HepG2 (cell line): ENCODE data around the gene ZCCHC10. TPM values are rescaled to one million over a fixed set of nuclear protein-coding genes. Genes with fewer than 3 reads are reported as not detected.

Source experiments
- ATAC-seq: fragments of 200-7000 bp; cut with Tn5 transposase; 3 replicates; pipeline ENCODE4 v1.9.1; 2020; ENCODE audit warnings: mild to moderate bottlenecking, moderate library complexity
- BruUV-seq: library from RNA; stranded (reverse); fragments of 400-500 nt; replicated peaks from 2 replicates; lab custom pipeline; 2021; lab: Mats Ljungman, UMichigan
- CTCF ChIA-PET: fragments of 300-600 bp; formaldehyde crosslinking; extraction: SDS; loops from one replicate; lab custom pipeline; 2021; ENCODE audit warnings: low total read pairs, inconsistent platforms, low intra/inter-chr PET ratio; lab: Yijun Ruan, JAX
- POLR2A ChIA-PET: fragments of 350-600 bp; sonication (Branson Sonifier 250); formaldehyde crosslinking; loops from one replicate; lab custom pipeline; 2020; ENCODE audit warnings: antibody characterized with exemption, inconsistent platforms; lab: Yijun Ruan, JAX
- DNase-seq: peaks from one replicate; pipeline ENCODE4 v3.0.0-alpha.2; 2015; ENCODE audit warnings: low spot score
- FAIRE-seq: peaks from 3 replicates; lab custom pipeline; 2011; peaks lifted over from hg19 to GRCh38; lab: Jason Lieb, UNC
- H2AFZ ChIP-seq: one replicate; pipeline ENCODE4 v1.6.1; 2011; ENCODE audit warnings: low read length, inconsistent platforms
- H3K27ac ChIP-seq: fragments of 300-600 bp; 3 replicates; pipeline ENCODE4 v1.8.0; 2011; ENCODE audit warnings: mixed run types, mild to moderate bottlenecking, mixed read lengths, low read length, inconsistent platforms; ENCODE audit not compliant: insufficient read depth; ENCODE audit errors: extremely low read length
- H3K27me3 ChIP-seq, 2 experiments: fragments of 200-600 bp in 1 of 2; 2 replicates in 1 of 2; 3 replicates in 1 of 2; pipeline versions ENCODE4 v1.6.0 to v1.8.0; 2011; ENCODE audit warnings: low read length in 2 of 2, mild to moderate bottlenecking in 2 of 2, moderate library complexity in 2 of 2, inconsistent platforms in 1 of 2; ENCODE audit not compliant: insufficient read depth in 2 of 2, control insufficient read depth in 1 of 2
- H3K36me3 ChIP-seq, 2 experiments: fragments of 200-600 bp in 1 of 2; replicated peaks in 1 of 2; 2 replicates in 1 of 2; 3 replicates in 1 of 2; pipeline versions ENCODE4 v1.5.1 to v1.8.0; 2011; ENCODE audit warnings: low read length in 2 of 2, inconsistent platforms in 1 of 2; ENCODE audit not compliant: insufficient read depth in 2 of 2, control insufficient read depth in 1 of 2
- H3K4me1 ChIP-seq: 2 replicates; pipeline ENCODE4 v1.5.1; 2012; ENCODE audit warnings: low read length, inconsistent platforms; ENCODE audit not compliant: insufficient read depth
- H3K4me2 ChIP-seq: 2 replicates; pipeline ENCODE4 v1.6.0; 2011; ENCODE audit warnings: low read depth, low read length, inconsistent platforms
- H3K4me3 ChIP-seq, 3 experiments: fragments of 200-600 bp in 1 of 3; sonication (generic), shearing (Covaris generic) in 1 of 3; replicated peaks in 1 of 3; 2 replicates each; pipeline ENCODE4 v1.5.1; 2011 to 2016; ENCODE audit warnings: low read length in 3 of 3, inconsistent platforms in 2 of 3, low read depth in 2 of 3, mild to moderate bottlenecking in 2 of 3, control low read depth in 1 of 3, mixed read lengths in 1 of 3; ENCODE audit not compliant: insufficient read depth in 1 of 3
- H3K79me2 ChIP-seq: one replicate; pipeline ENCODE4 v1.6.1; 2011; ENCODE audit warnings: low read length, inconsistent platforms; ENCODE audit not compliant: insufficient read depth
- H3K9ac ChIP-seq: 2 replicates; pipeline ENCODE4 v1.6.0; 2011; ENCODE audit warnings: mild to moderate bottlenecking, low read depth, low read length, inconsistent platforms; ENCODE audit not compliant: insufficient read depth
- H3K9me3 ChIP-seq: 2 replicates; pipeline ENCODE4 v1.5.1; 2012; ENCODE audit warnings: mild to moderate bottlenecking, low read length
- H4K20me1 ChIP-seq: 2 replicates; pipeline ENCODE4 v1.6.0; 2011; ENCODE audit warnings: inconsistent platforms, mild to moderate bottlenecking, low read length, moderate library complexity; ENCODE audit not compliant: insufficient read depth
- AHDC1 ChIP-seq: sonication (generic); formaldehyde crosslinking; IDR thresholded peaks from 2 replicates; pipeline ENCODE4 v1.5.1; 2020; ENCODE audit warnings: mild to moderate bottlenecking, missing genetic modification reagents, borderline replicate concordance
- BCL6 ChIP-seq: IDR thresholded peaks from 2 replicates; pipeline ENCODE4 v1.6.1; 2016; ENCODE audit warnings: missing genetic modification reagents, missing compliant biosample characterization
- ELF4 ChIP-seq: sonication (generic); formaldehyde crosslinking; IDR thresholded peaks from 2 replicates; pipeline ENCODE4 v1.5.0; 2020; ENCODE audit warnings: missing genetic modification reagents, mild to moderate bottlenecking, moderate library complexity, borderline replicate concordance
- KMT2A ChIP-seq: sonication (generic); formaldehyde crosslinking; IDR thresholded peaks from 2 replicates; pipeline ENCODE4 v1.4.0; 2020; ENCODE audit warnings: missing genetic modification reagents
- NCOA2 ChIP-seq: sonication (generic); formaldehyde crosslinking; IDR thresholded peaks from 2 replicates; pipeline ENCODE4 v1.8.0; 2022; ENCODE audit warnings: inconsistent platforms
- RAD21 ChIP-seq: fragments of 450-650 bp; formaldehyde crosslinking; IDR thresholded peaks from 2 replicates; pipeline ENCODE4 v1.5.0; 2020; ENCODE audit warnings: mild to moderate bottlenecking
- RXRA ChIP-seq: sonication (generic); formaldehyde crosslinking; IDR thresholded peaks from 2 replicates; pipeline ENCODE4 v1.5.1; 2020; ENCODE audit warnings: missing genetic modification reagents
- SP2 ChIP-seq: sonication (generic); formaldehyde crosslinking; IDR thresholded peaks from 2 replicates; pipeline ENCODE4 v1.5.1; 2020; ENCODE audit warnings: mild to moderate bottlenecking, missing genetic modification reagents
- SRSF4 ChIP-seq: fragments of 200-400 bp; formaldehyde crosslinking; IDR thresholded peaks from one replicate; pipeline ENCODE4 v1.6.1; 2018; ENCODE audit warnings: mild to moderate bottlenecking, low read depth, low read length, moderate library complexity; ENCODE audit not compliant: poor library complexity, severe bottlenecking
- XBP1 ChIP-seq: sonication (generic); formaldehyde crosslinking; IDR thresholded peaks from 2 replicates; pipeline ENCODE4 v1.5.0; 2020; ENCODE audit warnings: missing genetic modification reagents
- ZMAT5 ChIP-seq: sonication (generic); formaldehyde crosslinking; IDR thresholded peaks from 2 replicates; pipeline ENCODE4 v1.5.0; 2020; ENCODE audit warnings: mild to moderate bottlenecking, low read depth, missing genetic modification reagents, borderline replicate concordance
- ZNF563 ChIP-seq: sonication (generic); formaldehyde crosslinking; IDR thresholded peaks from 2 replicates; pipeline ENCODE4 v1.8.0; 2022; ENCODE audit warnings: mild to moderate bottlenecking, moderate library complexity, missing genetic modification reagents
- ZSCAN21 ChIP-seq: sonication (generic); formaldehyde crosslinking; IDR thresholded peaks from 2 replicates; pipeline ENCODE4 v1.8.0; 2022; ENCODE audit warnings: mild to moderate bottlenecking, missing genetic modification reagents, moderate library complexity, borderline replicate concordance
- WGBS: methylation state at CpG from one replicate; pipeline ENCODE4 v1.1.6; 2017; ENCODE audit warnings: low lambda C conversion rate; 5-methylcytosine and 5-hydroxymethylcytosine counted together
- in situ Hi-C: cut with HindIII; loops from 2 replicates; pipeline ENCODE4 v1.10.0; 2017; ENCODE audit warnings: low pct_unique_long_range_greater_than_20kb; ENCODE audit not compliant: extremely low pct_ligation_motif_present
- intact Hi-C: fragments of 100-400 bp; cut with micrococcal nuclease; formaldehyde crosslinking; loops from one replicate; pipeline ENCODE4 v1.10.0; 2022; ENCODE audit not compliant: unreplicated experiment
- polyA plus RNA-seq, 8 experiments: library from polyadenylated mRNA; depleted of rRNA in 3 of 8; stranded (reverse) in 7 of 8; unstranded in 1 of 8; fragments of >200 nt; fragmentation: Illumina TruSeq in 4 of 8; extraction: Trizol in 4 of 8; gene quantifications; 2 replicates each; pipeline versions ENCODE4 v1.2.1 to v1.2.3, GENCODE V29; 2011 to 2016; ENCODE audit warnings: low read depth in 4 of 8, missing spikeins in 1 of 8, mixed read lengths in 1 of 8; ENCODE audit not compliant: insufficient read depth in 1 of 8
- total RNA-seq, 5 experiments: library from RNA; depleted of rRNA; stranded (reverse); fragments of >200 nt; fragmentation: Illumina TruSeq; extraction: Trizol; gene quantifications; 2 replicates each; pipeline ENCODE4 v1.2.3, GENCODE V29; 2016; ENCODE audit warnings: low read depth in 1 of 5
- TF ChIP-seq, protein P1 (sequence below): sonication (generic); formaldehyde crosslinking; IDR thresholded peaks from 2 replicates; pipeline ENCODE4 v1.4.0; 2020; ENCODE audit warnings: missing genetic modification reagents

Gene ZCCHC10
- total and polyA plus RNA-seq, 2 of the 13 experiments (the other 11 are each of a cell fraction or from before 2014, with no cell fraction given) = 40.7 to 48.2 TPM

GRCh38 chr5:133065471-133065870 is 39.1 kb upstream of the ZCCHC10 start:
- no peak overlapping the region for H3K27ac ChIP-seq
- CTCF ChIA-PET = no interaction called here
- H3K4me1 ChIP-seq = peaks cover 13% of the 10 kb centered on the region
- H3K36me3 ChIP-seq = peaks cover 17 to 58% of the 10 kb centered on the region in 2 experiments
- 93% methylated on average over 1 of the region's 1 CpG for WGBS
- no peak overlapping the region for H3K9ac ChIP-seq
- intact Hi-C loops (no loop called here), in situ Hi-C loops (no loop called here)
- no peak for FAIRE-seq
- no peak for DNase-seq
- BruUV-seq = no TSS peak
- no peak overlapping the region for H2AFZ ChIP-seq
- peaks cover 60% of the 10 kb centered on the region for H3K79me2 ChIP-seq
- H4K20me1 ChIP-seq = peaks cover 14% of the 10 kb centered on the region; the same call in 1 of the 2 replicates
- no peak overlapping the region for H3K4me3 ChIP-seq
- H3K4me2 ChIP-seq = no peak overlapping the region
- POLR2A ChIA-PET = no interaction called here
- no peaks in the 10 kb centered on the region for H3K27me3 ChIP-seq
- ATAC-seq = no peak
- no peaks in the 10 kb centered on the region for H3K9me3 ChIP-seq
- TF ChIP-seq NCOA2 (CRISPR knock-in tag) (no peak), ELF4 (CRISPR knock-in tag) (no peak), BCL6 (CRISPR knock-in tag) (no peak), RAD21 (CRISPR knock-in tag) (no peak), ZMAT5 (CRISPR knock-in tag) (no peak), ZSCAN21 (CRISPR knock-in tag) (no peak), SP2 (no peak), SRSF4 (no peak), KMT2A (no peak), RXRA (no peak), ZNF563 (no peak), AHDC1 (CRISPR knock-in tag) (no peak), XBP1 (no peak)
- TF ChIP-seq, protein P1, sequence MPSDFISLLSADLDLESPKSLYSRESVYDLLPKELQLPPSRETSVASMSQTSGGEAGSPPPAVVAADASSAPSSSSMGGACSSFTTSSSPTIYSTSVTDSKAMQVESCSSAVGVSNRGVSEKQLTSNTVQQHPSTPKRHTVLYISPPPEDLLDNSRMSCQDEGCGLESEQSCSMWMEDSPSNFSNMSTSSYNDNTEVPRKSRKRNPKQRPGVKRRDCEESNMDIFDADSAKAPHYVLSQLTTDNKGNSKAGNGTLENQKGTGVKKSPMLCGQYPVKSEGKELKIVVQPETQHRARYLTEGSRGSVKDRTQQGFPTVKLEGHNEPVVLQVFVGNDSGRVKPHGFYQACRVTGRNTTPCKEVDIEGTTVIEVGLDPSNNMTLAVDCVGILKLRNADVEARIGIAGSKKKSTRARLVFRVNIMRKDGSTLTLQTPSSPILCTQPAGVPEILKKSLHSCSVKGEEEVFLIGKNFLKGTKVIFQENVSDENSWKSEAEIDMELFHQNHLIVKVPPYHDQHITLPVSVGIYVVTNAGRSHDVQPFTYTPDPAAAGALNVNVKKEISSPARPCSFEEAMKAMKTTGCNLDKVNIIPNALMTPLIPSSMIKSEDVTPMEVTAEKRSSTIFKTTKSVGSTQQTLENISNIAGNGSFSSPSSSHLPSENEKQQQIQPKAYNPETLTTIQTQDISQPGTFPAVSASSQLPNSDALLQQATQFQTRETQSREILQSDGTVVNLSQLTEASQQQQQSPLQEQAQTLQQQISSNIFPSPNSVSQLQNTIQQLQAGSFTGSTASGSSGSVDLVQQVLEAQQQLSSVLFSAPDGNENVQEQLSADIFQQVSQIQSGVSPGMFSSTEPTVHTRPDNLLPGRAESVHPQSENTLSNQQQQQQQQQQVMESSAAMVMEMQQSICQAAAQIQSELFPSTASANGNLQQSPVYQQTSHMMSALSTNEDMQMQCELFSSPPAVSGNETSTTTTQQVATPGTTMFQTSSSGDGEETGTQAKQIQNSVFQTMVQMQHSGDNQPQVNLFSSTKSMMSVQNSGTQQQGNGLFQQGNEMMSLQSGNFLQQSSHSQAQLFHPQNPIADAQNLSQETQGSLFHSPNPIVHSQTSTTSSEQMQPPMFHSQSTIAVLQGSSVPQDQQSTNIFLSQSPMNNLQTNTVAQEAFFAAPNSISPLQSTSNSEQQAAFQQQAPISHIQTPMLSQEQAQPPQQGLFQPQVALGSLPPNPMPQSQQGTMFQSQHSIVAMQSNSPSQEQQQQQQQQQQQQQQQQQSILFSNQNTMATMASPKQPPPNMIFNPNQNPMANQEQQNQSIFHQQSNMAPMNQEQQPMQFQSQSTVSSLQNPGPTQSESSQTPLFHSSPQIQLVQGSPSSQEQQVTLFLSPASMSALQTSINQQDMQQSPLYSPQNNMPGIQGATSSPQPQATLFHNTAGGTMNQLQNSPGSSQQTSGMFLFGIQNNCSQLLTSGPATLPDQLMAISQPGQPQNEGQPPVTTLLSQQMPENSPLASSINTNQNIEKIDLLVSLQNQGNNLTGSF = no peak
